NCI-H2196 treated with DMSO at 0.1 percent for 48 hours (cell line): ENCODE measurements around the gene AXL.
"Not testable (repeated sequence)": the region's sequence is repeated elsewhere in the genome, so short reads cannot be mapped to it uniquely, and the experiment has no call there.

Source experiments
- DNase-seq: peaks from one replicate; lab custom pipeline; 2025; ENCODE audit not compliant: unreplicated experiment; lab: John Stamatoyannopoulos, UW

AXL gene

GRCh38 chr19:41269055-41269454, 50.0 kb downstream of the AXL start:
- no peak for DNase-seq

- no peak for DNase-seq
Measured at GRCh38 chr19:41269571-41269970, 50.5 kb downstream of the AXL start.

- no peak for DNase-seq
Measured at GRCh38 chr19:41273076-41273475, 54.1 kb downstream of the AXL start.

- no peak for DNase-seq
Measured at GRCh38 chr19:41274802-41275201, 55.8 kb downstream of the AXL start.

- no peak for DNase-seq
Measured at GRCh38 chr19:41276231-41276630, 57.2 kb downstream of the AXL start.

- DNase-seq: no peak
Measured at GRCh38 chr19:41278478-41278877, 59.5 kb downstream of the AXL start.

GRCh38 chr19:41288673-41289530, 69.9 kb downstream of the AXL start:
- no peak for DNase-seq

- DNase-seq: not testable (repeated sequence)
Measured at GRCh38 chr19:41289814-41290213, 70.8 kb downstream of the AXL start.

GRCh38 chr19:41294393-41294792, 75.4 kb downstream of the AXL start:
- DNase-seq: no peak

- DNase-seq: no peak
Measured at GRCh38 chr19:41295499-41295898, 76.5 kb downstream of the AXL start.

GRCh38 chr19:41296433-41296871, 77.4 kb downstream of the AXL start:
- no peak for DNase-seq

GRCh38 chr19:41297628-41298347, 78.8 kb downstream of the AXL start:
- no peak for DNase-seq

GRCh38 chr19:41298348-41298964, 79.4 kb downstream of the AXL start:
- DNase-seq: peak; percentile 44

GRCh38 chr19:41299046-41299754, 80.2 kb downstream of the AXL start:
- no peak for DNase-seq

GRCh38 chr19:41299755-41300089, 80.7 kb downstream of the AXL start:
- DNase-seq: peak; percentile 52

GRCh38 chr19:41300555-41300954, 81.5 kb downstream of the AXL start:
- no peak for DNase-seq

GRCh38 chr19:41302624-41303351, 83.8 kb downstream of the AXL start:
- no peak for DNase-seq

- DNase-seq: no peak
Measured at GRCh38 chr19:41303954-41304353, 84.9 kb downstream of the AXL start.

GRCh38 chr19:41304706-41305483, 85.9 kb downstream of the AXL start:
- DNase-seq: no peak
